Gastroesophageal sphincter (tissue), 4 donors: ENCODE results near the gene OR2F2. TPM values are rescaled to one million over a fixed set of nuclear protein-coding genes. Genes with fewer than 3 reads are reported as not detected.

Source experiments
- ATAC-seq: fragments of 150-250 bp; one replicate; pipeline ENCODE4 v1.9.1; 2016; ENCODE audit warnings: mild to moderate bottlenecking, moderate library complexity
- H3K27ac ChIP-seq, 4 donors: fragments of 200-600 bp; sonication (generic) in 3 of 4; 1 replicate in 3 of 4; 2 replicates in 1 of 4; pipeline ENCODE4 v1.5.1; 2016 to 2019
- H3K27me3 ChIP-seq: fragments of 200-600 bp; sonication (generic); one replicate; pipeline ENCODE4 v1.5.1; 2019
- H3K36me3 ChIP-seq, 2 donors: fragments of 200-600 bp; sonication (generic); one replicate each; pipeline ENCODE4 v1.5.1; 2019; ENCODE audit warnings: control low read depth in 1 of 2
- H3K4me1 ChIP-seq, 3 donors: fragments of 200-600 bp; sonication (generic); 1 replicate in 2 of 3; 2 replicates in 1 of 3; pipeline ENCODE4 v1.5.1; 2016 to 2019; ENCODE audit warnings: control low read depth in 2 of 3
- H3K4me3 ChIP-seq, 2 donors: fragments of 200-600 bp; sonication (generic); one replicate each; pipeline ENCODE4 v1.5.1; 2019; ENCODE audit warnings: mild to moderate bottlenecking in 1 of 2, moderate library complexity in 1 of 2
- H3K9me3 ChIP-seq, 3 donors: fragments of 200-600 bp; sonication (generic); one replicate each; pipeline ENCODE4 v1.5.1; 2017 to 2019; ENCODE audit warnings: control low read depth in 2 of 3
- EP300 ChIP-seq: sonication (generic); formaldehyde crosslinking; IDR thresholded peaks from one replicate; pipeline ENCODE4 v1.6.1; 2017; ENCODE audit warnings: antibody characterized with exemption, mild to moderate bottlenecking
- POLR2A ChIP-seq, 2 donors: fragments of 450-650 bp; IDR thresholded peaks; one replicate each; pipeline ENCODE4 v1.6.1; 2017; ENCODE audit warnings: antibody characterized with exemption in 2 of 2, mild to moderate bottlenecking in 2 of 2, moderate library complexity in 1 of 2
- POLR2AphosphoS5 ChIP-seq: sonication (generic); formaldehyde crosslinking; IDR thresholded peaks from one replicate; pipeline ENCODE4 v1.6.1; 2017; ENCODE audit warnings: antibody characterized with exemption
- WGBS, 2 donors: methylation state at CpG; one replicate each; pipeline ENCODE4 v1.1.5; 2018; ENCODE audit warnings: low coverage in 1 of 2; 5-methylcytosine and 5-hydroxymethylcytosine counted together
- total RNA-seq, 4 donors: library from RNA; depleted of rRNA; stranded (reverse); fragments of >200 nt; gene quantifications; one replicate each; pipeline ENCODE4 v1.1.0, GENCODE V29; 2016
- TF ChIP-seq, protein P1 (sequence below), 4 experiments: fragments of 200-600 bp in 2 of 4; fragments of 450-650 bp in 2 of 4; sonication (generic) in 1 of 4; IDR thresholded peaks; one replicate each; pipeline ENCODE4 v1.5.1; 2017 to 2019; ENCODE audit warnings: antibody characterized with exemption in 4 of 4, mild to moderate bottlenecking in 2 of 4, moderate library complexity in 2 of 4

Gene OR2F2
- total RNA-seq, 4 donors from 2014 or later = not detected

DNA sequence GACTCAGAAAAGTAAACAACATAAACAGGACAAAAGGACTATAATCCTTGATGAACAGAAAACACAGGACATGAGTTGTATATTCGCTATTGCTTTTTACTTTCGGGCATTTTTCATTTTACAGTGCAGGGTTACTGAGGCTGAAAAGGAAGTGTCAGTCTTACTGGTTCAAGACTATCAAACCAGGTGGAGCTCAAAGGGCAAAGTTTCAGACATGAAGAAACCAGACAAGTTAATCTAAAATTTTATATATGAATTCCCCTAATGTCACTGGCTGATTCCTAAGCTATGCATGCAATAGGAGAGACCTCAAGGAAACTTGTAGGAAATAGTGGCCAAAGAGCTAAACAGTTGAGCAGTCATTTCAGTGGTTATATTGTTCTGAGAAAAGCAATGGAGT lies 44.5 kb upstream of the OR2F2 start:
- Histone ChIP-seq H3K4me1 (peaks cover 0 to 9% (median 0%) of the 10 kb centered on the region in 3 donors), H3K27ac (no peak overlapping the region), H3K9me3 (peaks cover 0 to 3% (median 0%) of the 10 kb centered on the region in 3 donors), H3K36me3 (no peaks in the 10 kb centered on the region), H3K4me3 (no peak overlapping the region), H3K27me3 (no peaks in the 10 kb centered on the region)
- TF ChIP-seq, protein P1, sequence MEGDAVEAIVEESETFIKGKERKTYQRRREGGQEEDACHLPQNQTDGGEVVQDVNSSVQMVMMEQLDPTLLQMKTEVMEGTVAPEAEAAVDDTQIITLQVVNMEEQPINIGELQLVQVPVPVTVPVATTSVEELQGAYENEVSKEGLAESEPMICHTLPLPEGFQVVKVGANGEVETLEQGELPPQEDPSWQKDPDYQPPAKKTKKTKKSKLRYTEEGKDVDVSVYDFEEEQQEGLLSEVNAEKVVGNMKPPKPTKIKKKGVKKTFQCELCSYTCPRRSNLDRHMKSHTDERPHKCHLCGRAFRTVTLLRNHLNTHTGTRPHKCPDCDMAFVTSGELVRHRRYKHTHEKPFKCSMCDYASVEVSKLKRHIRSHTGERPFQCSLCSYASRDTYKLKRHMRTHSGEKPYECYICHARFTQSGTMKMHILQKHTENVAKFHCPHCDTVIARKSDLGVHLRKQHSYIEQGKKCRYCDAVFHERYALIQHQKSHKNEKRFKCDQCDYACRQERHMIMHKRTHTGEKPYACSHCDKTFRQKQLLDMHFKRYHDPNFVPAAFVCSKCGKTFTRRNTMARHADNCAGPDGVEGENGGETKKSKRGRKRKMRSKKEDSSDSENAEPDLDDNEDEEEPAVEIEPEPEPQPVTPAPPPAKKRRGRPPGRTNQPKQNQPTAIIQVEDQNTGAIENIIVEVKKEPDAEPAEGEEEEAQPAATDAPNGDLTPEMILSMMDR (IDR thresholded peaks at IDR 0.05) = no peak
- TF ChIP-seq POLR2A (IDR thresholded peaks at IDR 0.05) = no peak
- no peak for TF ChIP-seq EP300
- no peak for TF ChIP-seq POLR2AphosphoS5
- WGBS, 2 donors = 100% methylated on average over 2 of the region's 2 CpGs
- no peak for ATAC-seq

DNA sequence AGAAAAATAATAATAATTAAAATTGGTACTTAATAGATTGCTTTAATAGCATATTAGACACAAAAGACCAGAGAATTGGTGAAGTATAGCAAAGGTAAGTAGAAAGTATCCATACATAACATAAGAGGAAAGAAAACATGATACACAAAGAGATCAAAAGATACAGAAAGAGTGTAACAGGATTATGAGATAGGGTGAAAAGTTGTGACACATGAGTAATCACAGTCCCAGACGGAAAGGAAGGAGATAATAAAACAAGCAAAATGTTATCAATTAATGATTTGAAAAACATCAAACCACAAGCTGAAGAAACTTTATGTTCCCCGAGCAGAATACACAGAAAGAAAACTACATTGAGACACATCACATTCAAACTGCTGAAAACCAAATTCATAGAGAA lies 43.6 kb upstream of the OR2F2 start:
- no peak for ATAC-seq
- TF ChIP-seq POLR2A (IDR thresholded peaks at IDR 0.05) (no peak), POLR2AphosphoS5 (no peak), EP300 (no peak)
- TF ChIP-seq, protein P1 (IDR thresholded peaks at IDR 0.05) = no peak
- 79 to 100% methylated on average over 2 of the region's 2 CpGs for WGBS, 2 donors
- Histone ChIP-seq H3K9me3 (peaks cover 0 to 3% (median 0%) of the 10 kb centered on the region in 3 donors), H3K36me3 (no peaks in the 10 kb centered on the region), H3K4me3 (no peak overlapping the region), H3K27ac (no peak overlapping the region), H3K4me1 (peaks cover 0 to 5% (median 0%) of the 10 kb centered on the region in 3 donors), H3K27me3 (no peaks in the 10 kb centered on the region)

DNA sequence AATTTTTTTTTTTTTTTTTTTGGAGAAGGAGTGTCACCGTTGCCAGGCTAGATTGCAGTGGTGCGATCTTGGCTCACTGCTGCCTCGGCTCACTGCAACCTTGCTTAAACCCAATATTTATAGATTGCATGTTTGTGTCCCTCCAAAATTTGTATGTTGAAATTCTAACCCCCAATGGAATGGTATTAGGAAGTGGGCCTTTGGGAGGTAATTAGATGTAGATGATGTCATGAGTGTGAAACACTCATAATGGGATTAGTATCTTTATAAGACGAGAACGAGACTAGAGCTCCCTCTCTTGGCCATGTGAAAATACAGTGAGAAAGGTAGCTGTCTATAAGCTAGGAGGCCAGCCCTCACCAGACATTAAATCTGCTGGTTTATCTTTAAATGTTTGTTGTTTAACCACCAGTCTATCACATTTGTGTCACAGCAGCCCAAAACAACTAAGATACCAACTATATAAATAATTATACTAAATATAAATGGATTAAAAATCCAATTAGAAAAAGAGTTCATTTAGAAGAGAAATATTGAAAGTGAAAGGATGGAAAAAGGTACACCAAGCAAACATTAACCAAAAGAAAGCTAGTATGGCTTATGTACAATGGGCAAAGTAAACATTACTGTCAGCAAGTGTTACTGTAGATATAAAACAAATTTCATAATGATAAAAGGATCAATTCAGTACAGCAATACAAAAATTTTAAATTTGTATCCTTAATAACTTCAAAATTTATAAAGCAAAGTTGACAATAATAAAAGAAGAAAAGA lies 42.3 kb upstream of the OR2F2 start:
- H3K27ac ChIP-seq = no peak overlapping the region
- ATAC-seq = no peak
- peaks cover 0 to 7% (median 0%) of the 10 kb centered on the region in 3 donors for H3K4me1 ChIP-seq
- WGBS, 2 donors = 84 to 93% methylated on average over 5 of the region's 5 CpGs
- H3K36me3 ChIP-seq = no peaks in the 10 kb centered on the region
- peaks cover 0 to 3% (median 0%) of the 10 kb centered on the region in 3 donors for H3K9me3 ChIP-seq
- no peak overlapping the region for H3K4me3 ChIP-seq
- no peak for TF ChIP-seq EP300
- TF ChIP-seq, protein P1 (IDR thresholded peaks at IDR 0.05) = no peak
- no peak for TF ChIP-seq POLR2A (IDR thresholded peaks at IDR 0.05)
- no peak for TF ChIP-seq POLR2AphosphoS5
- H3K27me3 ChIP-seq = no peaks in the 10 kb centered on the region

- Histone ChIP-seq H3K4me3 (no peak overlapping the region), H3K36me3 (no peaks in the 10 kb centered on the region), H3K27ac (no peak overlapping the region), H3K9me3 (no peaks in the 10 kb centered on the region), H3K27me3 (no peaks in the 10 kb centered on the region), H3K4me1 (peaks cover 0 to 29% (median 4%) of the 10 kb centered on the region in 3 donors)
- TF ChIP-seq POLR2A (IDR thresholded peaks at IDR 0.05) (no peak), EP300 (no peak), POLR2AphosphoS5 (no peak)
- TF ChIP-seq, protein P1 (IDR thresholded peaks at IDR 0.05) = no peak
- ATAC-seq = no peak
Observed at GRCh38 chr7:143896667-143897066, 38.4 kb upstream of the OR2F2 start.

- no peaks in the 10 kb centered on the region for H3K27me3 ChIP-seq
- peak overlapping the region in 1 of 4 donors; percentile 92 for H3K27ac ChIP-seq
- no peaks in the 10 kb centered on the region for H3K9me3 ChIP-seq
- H3K4me1 ChIP-seq = peaks cover 0 to 39% (median 4%) of the 10 kb centered on the region in 3 donors
- H3K36me3 ChIP-seq = no peaks in the 10 kb centered on the region
- no peak for TF ChIP-seq EP300
- no peak for TF ChIP-seq POLR2A (IDR thresholded peaks at IDR 0.05)
- TF ChIP-seq POLR2AphosphoS5 = no peak
- TF ChIP-seq, protein P1 (IDR thresholded peaks at IDR 0.05) = no peak
- no peak overlapping the region for H3K4me3 ChIP-seq
- WGBS, 2 donors = 91 to 100% methylated on average over 1 of the region's 1 CpG
- ATAC-seq = no peak
Observed at GRCh38 chr7:143898810-143899209, 36.2 kb upstream of the OR2F2 start.
